Measurements from ENCODE around the gene IGSF9B.

GRCh38 chr11:133900176-133901105, 56.3 kb downstream of the IGSF9B start:
- TF ChIP-seq POLR2AphosphoS5 (IDR thresholded peaks at IDR 0.05; ENCODE audit: low read depth, low read length) = no peak
- no peak for TF ChIP-seq REST (IDR thresholded peaks at IDR 0.05; ENCODE audit: insufficient read depth in 1 of 2, low read depth in 2 of 2, low read length in 1 of 2)
- no peak for TF ChIP-seq CTCF (IDR thresholded peaks at IDR 0.05)
- no peak for TF ChIP-seq TCF7L2 (IDR thresholded peaks at IDR 0.05; ENCODE audit: low read depth, low read length)
- TF ChIP-seq SIN3A (IDR thresholded peaks at IDR 0.05; ENCODE audit: borderline replicate concordance, insufficient read depth, low read depth, low read length) = no peak

Data from Panc1 (cell line).